NCI-H82 (cell line): ENCODE data around the gene TCF20.

Experiments
- DNase-seq: peaks from one replicate; lab custom pipeline; 2025; lab: John Stamatoyannopoulos, UW

TCF20 gene

GRCh38 chr22:42282252-42282942, 11.9 kb upstream of the TCF20 start:
- DNase-seq: no peak

GRCh38 chr22:42281706-42282251, 11.3 kb upstream of the TCF20 start:
- DNase-seq: no peak

GRCh38 chr22:42281284-42281683, 10.8 kb upstream of the TCF20 start:
- DNase-seq: no peak

GRCh38 chr22:42280836-42281235, 10.4 kb upstream of the TCF20 start:
- no peak for DNase-seq

- DNase-seq: no peak
Measured at GRCh38 chr22:42280140-42280539, 9.7 kb upstream of the TCF20 start.

GRCh38 chr22:42279425-42280020, 9.1 kb upstream of the TCF20 start:
- DNase-seq: no peak

GRCh38 chr22:42277988-42278776, 7.7 kb upstream of the TCF20 start:
- DNase-seq: peak; percentile 66

- no peak for DNase-seq
Measured at GRCh38 chr22:42277232-42277753, 6.8 kb upstream of the TCF20 start.

GRCh38 chr22:42275970-42276369, 5.5 kb upstream of the TCF20 start:
- DNase-seq: no peak

GRCh38 chr22:42275176-42275575, 4.7 kb upstream of the TCF20 start:
- no peak for DNase-seq

- DNase-seq: peak; percentile 93
Measured at GRCh38 chr22:42273855-42274451, 3.5 kb upstream of the TCF20 start.

- DNase-seq: no peak
Measured at GRCh38 chr22:42272431-42272999, 2.1 kb upstream of the TCF20 start.

GRCh38 chr22:42271906-42272305, 1.5 kb upstream of the TCF20 start:
- DNase-seq: no peak

GRCh38 chr22:42271191-42271813, 849 bp upstream of the TCF20 start:
- DNase-seq: no peak

- peak; percentile 54 for DNase-seq
Measured at GRCh38 chr22:42270176-42270509, 310 bp downstream of the TCF20 start.

GRCh38 chr22:42269432-42270175, 849 bp downstream of the TCF20 start:
- DNase-seq: peak; percentile 59

- DNase-seq: no peak
Measured at GRCh38 chr22:42268852-42269410, 1.5 kb downstream of the TCF20 start.

- no peak for DNase-seq
Measured at GRCh38 chr22:42265321-42265720, 5.1 kb downstream of the TCF20 start.

GRCh38 chr22:42263944-42264343, 6.5 kb downstream of the TCF20 start:
- peak; percentile 19 for DNase-seq

GRCh38 chr22:42262964-42263363, 7.5 kb downstream of the TCF20 start:
- no peak for DNase-seq
